HS-5 (cell line): ENCODE measurements around the gene HMX1.

Experiments used
- DNase-seq: peaks from one replicate; pipeline ENCODE4 v3.0.0-alpha.2; 2012; ENCODE audit warnings: low read depth

Gene HMX1

GRCh38 chr4:8871417-8872401, at the start of gene HMX1:
Gene HMX1, minus strand, starts transcription at chr4:8871839. Its CDS starts 225 bp downstream, at chr4:8871614.
- no peak for DNase-seq

- no peak for DNase-seq
Observed at GRCh38 chr4:8920969-8921368, 49.3 kb upstream of the HMX1 start.

- no peak for DNase-seq
Observed at GRCh38 chr4:8920289-8920965, 48.8 kb upstream of the HMX1 start.

GRCh38 chr4:8919651-8920288, 48.1 kb upstream of the HMX1 start:
- no peak for DNase-seq

GRCh38 chr4:8917868-8918783, 46.5 kb upstream of the HMX1 start:
- no peak for DNase-seq

- DNase-seq = no peak
Observed at GRCh38 chr4:8917321-8917811, 45.7 kb upstream of the HMX1 start.

- DNase-seq = no peak
Observed at GRCh38 chr4:8916906-8917305, 45.3 kb upstream of the HMX1 start.

- no peak for DNase-seq
Observed at GRCh38 chr4:8916351-8916885, 44.8 kb upstream of the HMX1 start.

GRCh38 chr4:8915201-8916200, 43.9 kb upstream of the HMX1 start:
- DNase-seq = no peak

GRCh38 chr4:8914461-8915171, 43.0 kb upstream of the HMX1 start:
- DNase-seq = no peak

GRCh38 chr4:8913858-8914460, 42.3 kb upstream of the HMX1 start:
- no peak for DNase-seq

- DNase-seq = no peak
Observed at GRCh38 chr4:8913121-8913857, 41.6 kb upstream of the HMX1 start.

- no peak for DNase-seq
Observed at GRCh38 chr4:8912506-8912905, 40.9 kb upstream of the HMX1 start.

GRCh38 chr4:8912089-8912455, 40.4 kb upstream of the HMX1 start:
- DNase-seq = no peak

GRCh38 chr4:8911316-8912088, 39.9 kb upstream of the HMX1 start:
- no peak for DNase-seq

- no peak for DNase-seq
Observed at GRCh38 chr4:8910822-8911315, 39.2 kb upstream of the HMX1 start.
